OCI-LY3 (cell line): Measurements from ENCODE around the gene GALK2.

Experiments used
- H2AFZ ChIP-seq: fragments of 200-600, 300-600 bp; shearing (Covaris generic); 2 replicates; pipeline ENCODE4 v1.6.0; 2014; ENCODE audit warnings: antibody characterized with exemption, low read depth, low read length
- H3K27ac ChIP-seq: fragments of 200-600, 300-600 bp; sonication (generic); 2 replicates; pipeline ENCODE4 v1.5.1; 2014; ENCODE audit warnings: mild to moderate bottlenecking, low read length, moderate library complexity, mixed read lengths
- H3K27me3 ChIP-seq: fragments of 200-600, 300-600 bp; sonication (generic); 2 replicates; pipeline ENCODE4 v1.6.1; 2014; ENCODE audit warnings: low read depth, low read length, mixed read lengths
- H3K36me3 ChIP-seq: fragments of 200-600, 300-600 bp; sonication (generic); replicated peaks from 2 replicates; pipeline ENCODE3; 2014; ENCODE audit warnings: low read depth, low read length, mixed read lengths
- H3K4me1 ChIP-seq: fragments of 300-600, 200-600 bp; sonication (generic); 2 replicates; pipeline ENCODE4 v1.6.1; 2014; ENCODE audit warnings: low read length, mixed read lengths
- H3K4me2 ChIP-seq: fragments of 200-600, 300-600 bp; sonication (generic); 2 replicates; pipeline ENCODE4 v1.6.1; 2014; ENCODE audit warnings: low read length, mixed read lengths
- H3K4me3 ChIP-seq: fragments of 300-600, 200-600 bp; sonication (generic); 2 replicates; pipeline ENCODE4 v1.5.1; 2014; ENCODE audit warnings: antibody characterized with exemption, mild to moderate bottlenecking, low read length, moderate library complexity
- H3K79me2 ChIP-seq: fragments of 300-600, 200-600 bp; shearing (Covaris generic); 2 replicates; pipeline ENCODE4 v1.6.1; 2014; ENCODE audit warnings: mild to moderate bottlenecking, low read length, mixed read lengths
- H3K9ac ChIP-seq: fragments of 300-600, 200-600 bp; shearing (Covaris generic); 2 replicates; pipeline ENCODE4 v1.6.0; 2014; ENCODE audit warnings: mild to moderate bottlenecking, low read length, moderate library complexity
- H3K9me3 ChIP-seq: fragments of 200-600, 300-600 bp; shearing (Covaris generic); 2 replicates; pipeline ENCODE4 v1.6.1; 2014; ENCODE audit warnings: low read length, mixed read lengths; ENCODE audit not compliant: insufficient read depth
- H4K20me1 ChIP-seq: fragments of 200-600, 300-600 bp; sonication (generic); 2 replicates; pipeline ENCODE4 v1.6.1; 2016; ENCODE audit warnings: low read length, mixed read lengths; ENCODE audit not compliant: insufficient read depth
- EZH2phosphoT487 ChIP-seq: fragments of 200-600 bp; shearing (Covaris generic); IDR thresholded peaks from 2 replicates; pipeline ENCODE4 v1.6.1; 2018; ENCODE audit warnings: antibody characterized with exemption, mixed run types, low read depth
- TF ChIP-seq, protein P1 (sequence below): fragments of 200-600, 300-600 bp; sonication (generic); IDR thresholded peaks from 2 replicates; pipeline ENCODE4 v1.5.1; 2014; ENCODE audit warnings: antibody characterized with exemption, low read length, low read depth

The GALK2 gene

DNA sequence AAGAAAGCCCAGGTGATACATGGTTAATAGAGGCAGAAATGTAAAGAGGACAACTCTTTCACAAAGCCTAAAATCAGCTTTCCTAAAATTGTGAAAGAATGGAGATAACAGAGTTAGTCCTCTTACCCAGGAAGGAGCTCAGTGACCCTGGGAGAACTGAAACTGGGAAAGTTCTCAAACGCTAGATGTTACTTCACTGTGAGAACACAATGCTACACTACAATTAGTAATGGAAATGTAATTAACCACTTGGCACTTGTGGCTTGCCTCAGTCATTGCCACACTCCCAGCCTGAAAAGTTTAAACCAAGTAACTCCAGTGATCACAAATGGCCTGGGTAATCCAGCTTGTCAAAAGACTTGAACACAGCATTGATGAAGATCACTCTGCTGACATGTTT lies 150.3 kb downstream of the GALK2 start:
- Histone ChIP-seq H3K36me3 (no peaks in the 10 kb centered on the region), H3K9ac (no peak overlapping the region), H3K27me3 (no peaks in the 10 kb centered on the region), H2AFZ (no peak overlapping the region), H3K79me2 (no peaks in the 10 kb centered on the region), H3K9me3 (no peaks in the 10 kb centered on the region), H4K20me1 (no peaks in the 10 kb centered on the region), H3K27ac (no peak overlapping the region), H3K4me3 (no peak overlapping the region), H3K4me1 (no peaks in the 10 kb centered on the region), H3K4me2 (no peak overlapping the region)
- TF ChIP-seq, protein P1, sequence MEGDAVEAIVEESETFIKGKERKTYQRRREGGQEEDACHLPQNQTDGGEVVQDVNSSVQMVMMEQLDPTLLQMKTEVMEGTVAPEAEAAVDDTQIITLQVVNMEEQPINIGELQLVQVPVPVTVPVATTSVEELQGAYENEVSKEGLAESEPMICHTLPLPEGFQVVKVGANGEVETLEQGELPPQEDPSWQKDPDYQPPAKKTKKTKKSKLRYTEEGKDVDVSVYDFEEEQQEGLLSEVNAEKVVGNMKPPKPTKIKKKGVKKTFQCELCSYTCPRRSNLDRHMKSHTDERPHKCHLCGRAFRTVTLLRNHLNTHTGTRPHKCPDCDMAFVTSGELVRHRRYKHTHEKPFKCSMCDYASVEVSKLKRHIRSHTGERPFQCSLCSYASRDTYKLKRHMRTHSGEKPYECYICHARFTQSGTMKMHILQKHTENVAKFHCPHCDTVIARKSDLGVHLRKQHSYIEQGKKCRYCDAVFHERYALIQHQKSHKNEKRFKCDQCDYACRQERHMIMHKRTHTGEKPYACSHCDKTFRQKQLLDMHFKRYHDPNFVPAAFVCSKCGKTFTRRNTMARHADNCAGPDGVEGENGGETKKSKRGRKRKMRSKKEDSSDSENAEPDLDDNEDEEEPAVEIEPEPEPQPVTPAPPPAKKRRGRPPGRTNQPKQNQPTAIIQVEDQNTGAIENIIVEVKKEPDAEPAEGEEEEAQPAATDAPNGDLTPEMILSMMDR, result no peak
- no peak for TF ChIP-seq EZH2phosphoT487

DNA sequence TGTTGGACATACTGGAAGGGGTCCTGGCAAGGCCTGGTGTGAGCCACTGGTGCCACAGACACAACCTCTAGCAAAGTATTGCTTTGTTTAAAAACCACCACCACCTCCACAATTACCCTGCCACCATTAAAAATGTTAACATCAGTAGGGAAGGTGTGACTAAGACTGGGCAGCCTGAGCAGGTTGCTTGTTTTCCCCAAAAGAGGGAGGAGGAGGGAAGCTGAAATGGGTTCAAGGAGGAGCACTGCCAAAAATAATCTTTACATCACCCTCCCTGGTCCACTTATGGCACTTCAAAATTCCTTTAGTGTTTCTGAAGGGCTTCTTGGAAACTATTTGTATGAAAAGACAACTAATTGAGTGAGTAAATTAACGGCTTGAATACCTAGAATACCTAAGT lies 153.2 kb downstream of the GALK2 start:
- no peak overlapping the region for H3K27ac ChIP-seq
- no peaks in the 10 kb centered on the region for H4K20me1 ChIP-seq
- no peak for TF ChIP-seq EZH2phosphoT487
- TF ChIP-seq, protein P1, result no peak
- no peak overlapping the region for H2AFZ ChIP-seq
- no peaks in the 10 kb centered on the region for H3K36me3 ChIP-seq
- H3K27me3 ChIP-seq, result no peaks in the 10 kb centered on the region
- H3K9ac ChIP-seq, result no peak overlapping the region
- H3K79me2 ChIP-seq, result no peaks in the 10 kb centered on the region
- no peaks in the 10 kb centered on the region for H3K4me1 ChIP-seq
- H3K4me2 ChIP-seq, result no peak overlapping the region
- no peak overlapping the region for H3K4me3 ChIP-seq
- H3K9me3 ChIP-seq, result no peaks in the 10 kb centered on the region

DNA sequence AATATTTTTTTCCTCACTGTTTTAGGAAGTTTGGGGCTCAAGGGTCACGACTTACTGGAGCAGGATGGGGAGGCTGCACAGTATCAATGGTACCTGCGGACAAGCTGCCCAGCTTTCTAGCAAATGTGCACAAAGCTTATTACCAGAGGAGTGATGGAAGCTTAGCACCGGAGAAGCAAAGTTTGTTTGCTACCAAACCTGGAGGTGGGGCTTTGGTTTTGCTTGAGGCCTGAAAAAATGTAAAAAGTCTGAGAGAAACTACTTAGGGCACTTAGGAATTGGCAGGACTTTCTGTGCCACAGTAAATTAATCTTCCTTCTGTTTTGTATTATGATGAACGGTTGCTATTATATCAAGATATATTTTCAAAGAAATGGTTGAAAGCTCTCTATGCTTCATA lies 157.9 kb downstream of the GALK2 start:
- H3K4me3 ChIP-seq, result no peak overlapping the region
- H2AFZ ChIP-seq, result no peak overlapping the region
- H3K36me3 ChIP-seq, result no peaks in the 10 kb centered on the region
- no peak overlapping the region for H3K4me2 ChIP-seq
- H4K20me1 ChIP-seq, result no peaks in the 10 kb centered on the region
- no peak overlapping the region for H3K9ac ChIP-seq
- H3K79me2 ChIP-seq, result no peaks in the 10 kb centered on the region
- TF ChIP-seq, protein P1, result no peak
- TF ChIP-seq EZH2phosphoT487, result no peak
- H3K9me3 ChIP-seq, result no peaks in the 10 kb centered on the region
- H3K27ac ChIP-seq, result no peak overlapping the region
- H3K27me3 ChIP-seq, result no peaks in the 10 kb centered on the region
- no peaks in the 10 kb centered on the region for H3K4me1 ChIP-seq

DNA sequence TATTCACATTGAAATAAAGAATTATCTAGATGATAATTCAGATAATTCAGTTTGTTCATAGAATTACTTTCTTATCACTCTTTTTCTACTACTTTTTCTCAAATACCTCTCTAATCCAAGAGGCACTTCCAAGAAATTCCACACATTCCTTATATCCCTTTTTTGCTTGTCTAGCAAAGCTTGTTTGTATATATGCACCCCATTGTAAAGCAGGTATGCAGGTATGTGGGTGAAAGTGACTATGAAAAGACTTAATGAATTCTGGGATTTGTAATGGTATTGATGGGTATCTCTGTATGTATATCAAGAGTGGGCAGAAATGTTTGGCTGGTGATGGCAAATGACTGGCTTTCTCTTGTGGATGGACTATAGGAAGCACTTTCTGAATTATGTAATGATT lies 158.9 kb downstream of the GALK2 start:
- Histone ChIP-seq H3K4me2 (no peak overlapping the region), H4K20me1 (no peaks in the 10 kb centered on the region), H3K4me3 (no peak overlapping the region), H3K27me3 (no peaks in the 10 kb centered on the region), H3K79me2 (no peaks in the 10 kb centered on the region), H3K4me1 (no peaks in the 10 kb centered on the region), H3K36me3 (no peaks in the 10 kb centered on the region), H3K9ac (no peak overlapping the region), H3K27ac (no peak overlapping the region), H3K9me3 (no peaks in the 10 kb centered on the region), H2AFZ (no peak overlapping the region)
- TF ChIP-seq, protein P1, result no peak
- no peak for TF ChIP-seq EZH2phosphoT487
